ENCODE measurements around the gene LGALS16. TPM values are rescaled to one million over a fixed set of nuclear protein-coding genes. Genes with fewer than 3 reads are reported as not detected.
"Not testable (repeated sequence)": the region's sequence is repeated elsewhere in the genome, so short reads cannot be mapped to it uniquely, and the experiment has no call there.

Gene LGALS16
- total RNA-seq: not detected

DNA sequence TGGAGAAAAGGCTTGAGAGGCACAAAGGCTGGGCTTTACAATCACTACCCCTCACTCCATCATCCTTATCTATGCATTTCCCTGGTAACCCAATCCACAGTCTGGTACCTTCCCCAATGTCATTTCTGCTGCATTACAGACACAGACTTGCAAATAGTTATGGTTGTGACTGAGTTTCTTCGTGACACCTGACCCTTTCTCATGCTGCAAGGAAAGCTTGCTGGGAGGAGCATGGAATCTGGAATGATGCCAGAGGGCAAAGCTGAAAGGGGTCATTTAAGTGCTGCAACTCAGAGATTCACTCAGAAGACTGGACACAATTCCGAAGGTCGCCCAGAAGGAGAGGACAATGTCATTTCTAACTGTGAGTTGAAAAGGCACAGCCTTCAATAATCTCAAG lies at the start of gene LGALS16:
LGALS16 (plus strand) TSS at position 301 of the 400 bp plus-strand sequence; CDS start at position 350, 49 bp downstream.
- ChIA-PET POLR2A (no interaction called here), CTCF (no interaction called here)
- peak within 1 kb of the TSS; percentile 7 for H3K27ac Mint-ChIP-seq

DNA sequence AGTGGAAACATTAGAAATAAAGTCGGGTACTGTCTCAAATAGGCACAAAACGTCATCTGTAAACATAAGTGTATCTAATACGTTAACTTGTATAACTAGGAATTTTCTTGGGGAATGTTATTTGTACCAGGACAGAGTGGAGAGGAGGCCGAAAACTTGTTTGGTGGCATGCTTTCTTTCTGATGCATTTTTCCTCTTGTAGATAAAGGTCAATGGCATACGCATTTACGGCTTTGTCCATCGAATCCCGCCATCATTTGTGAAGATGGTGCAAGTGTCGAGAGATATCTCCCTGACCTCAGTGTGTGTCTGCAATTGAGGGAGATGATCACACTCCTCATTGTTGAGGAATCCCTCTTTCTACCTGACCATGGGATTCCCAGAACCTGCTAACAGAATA lies 48.7 kb upstream of the LGALS16 start:
- no peak overlapping the region for H3K4me3 Mint-ChIP-seq
- ChIA-PET POLR2A (no interaction called here), CTCF (no interaction called here)
- intact Hi-C loops (cut with DNase I, micrococcal nuclease): no loop called here
- ATAC-seq (no peak), DNase-seq (no peak)
- H3K4me1 Mint-ChIP-seq: no peaks in the 10 kb centered on the region
- H3K9me3 Mint-ChIP-seq (ENCODE audit: low read depth): no peaks in the 10 kb centered on the region
- H3K27ac Mint-ChIP-seq: no peak overlapping the region
- peaks cover 10% of the 10 kb centered on the region for H3K27me3 Mint-ChIP-seq
- H3K36me3 Mint-ChIP-seq (ENCODE audit: low read depth): no peaks in the 10 kb centered on the region

More for the DNA sequence above, at the start of gene LGALS16:
- Mint-ChIP-seq H3K36me3 (ENCODE audit: low read depth) (no peaks in the 10 kb centered on the region), H3K4me3 (no peak within 1 kb of the TSS), H3K4me1 (no peaks in the 10 kb centered on the region), H3K27me3 (peaks cover 42% of the 10 kb centered on the region), H3K9me3 (ENCODE audit: low read depth) (no peaks in the 10 kb centered on the region)
- intact Hi-C loops (cut with DNase I, micrococcal nuclease): no loop called here
- ATAC-seq (no peak), DNase-seq (no peak)

DNA sequence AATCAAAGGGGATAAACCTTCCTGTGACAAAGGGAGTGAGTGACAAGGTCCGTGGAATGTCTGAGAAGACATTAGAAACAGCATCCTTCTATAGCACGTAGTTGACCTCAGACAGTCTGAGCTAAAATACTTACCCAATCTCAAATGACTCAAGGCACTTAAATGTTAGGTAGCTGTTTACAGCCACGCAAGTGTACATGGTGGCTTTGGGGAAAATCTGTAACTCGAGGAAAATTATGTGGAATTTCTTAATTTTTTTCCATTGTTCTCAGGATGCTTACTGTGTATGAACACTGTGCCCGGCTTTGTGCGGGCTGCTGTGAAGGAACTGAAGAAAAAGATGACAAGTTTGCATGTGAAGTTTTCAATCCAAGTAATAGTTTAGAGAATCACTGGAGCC lies 48.2 kb upstream of the LGALS16 start:
- POLR2A ChIA-PET: no interaction called here
- intact Hi-C loops (cut with DNase I, micrococcal nuclease): no loop called here

GRCh38 chr19:39613597-39613996 lies 42.1 kb upstream of the LGALS16 start:
- Mint-ChIP-seq H3K4me1 (no peaks in the 10 kb centered on the region), H3K4me3 (no peak overlapping the region), H3K27me3 (peaks cover 11% of the 10 kb centered on the region), H3K9me3 (ENCODE audit: low read depth) (peaks cover 4% of the 10 kb centered on the region), H3K36me3 (ENCODE audit: low read depth) (no peaks in the 10 kb centered on the region), H3K27ac (no peak overlapping the region)
- intact Hi-C loops (cut with DNase I, micrococcal nuclease): no loop called here
- no peak for DNase-seq
- ChIA-PET POLR2A (no interaction called here), CTCF (no interaction called here)
- ATAC-seq: no peak

More for the DNA sequence above, 48.2 kb upstream of the LGALS16 start:
- H3K27me3 Mint-ChIP-seq: peaks cover 12% of the 10 kb centered on the region
- H3K4me1 Mint-ChIP-seq: no peaks in the 10 kb centered on the region
- no peak overlapping the region for H3K4me3 Mint-ChIP-seq
- no peaks in the 10 kb centered on the region for H3K9me3 Mint-ChIP-seq (ENCODE audit: low read depth)
- no peak overlapping the region for H3K27ac Mint-ChIP-seq
- H3K36me3 Mint-ChIP-seq (ENCODE audit: low read depth): no peaks in the 10 kb centered on the region
- ATAC-seq: no peak
- DNase-seq: no peak
- CTCF ChIA-PET: no interaction called here

DNA sequence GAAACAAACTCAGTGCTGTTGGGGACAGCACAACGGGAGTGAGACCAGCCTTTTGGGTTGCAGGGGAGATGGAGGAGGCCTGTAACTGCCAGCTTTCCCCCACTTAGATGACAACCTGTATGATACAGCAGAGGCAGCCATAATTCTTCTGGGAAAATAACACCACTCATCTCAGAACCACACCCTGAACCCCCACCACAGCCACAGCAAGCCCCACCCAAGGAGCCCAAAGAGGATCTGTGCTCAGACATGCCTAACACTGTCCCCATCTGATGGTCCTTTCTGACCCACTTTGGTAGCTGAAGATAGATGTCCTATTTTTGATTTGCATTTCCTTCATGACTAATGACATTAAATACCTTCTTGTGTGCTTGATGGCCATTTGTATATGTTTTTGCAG lies 38.0 kb upstream of the LGALS16 start:
- Mint-ChIP-seq H3K4me3 (no peak overlapping the region), H3K4me1 (no peaks in the 10 kb centered on the region), H3K36me3 (ENCODE audit: low read depth) (no peaks in the 10 kb centered on the region), H3K27me3 (peaks cover 42% of the 10 kb centered on the region), H3K9me3 (ENCODE audit: low read depth) (peaks cover 4% of the 10 kb centered on the region), H3K27ac (no peak overlapping the region)
- CTCF ChIA-PET: no interaction called here
- DNase-seq: no peak
- intact Hi-C loops (cut with DNase I, micrococcal nuclease): no loop called here
- ATAC-seq: no peak
- POLR2A ChIA-PET: no interaction called here

DNA sequence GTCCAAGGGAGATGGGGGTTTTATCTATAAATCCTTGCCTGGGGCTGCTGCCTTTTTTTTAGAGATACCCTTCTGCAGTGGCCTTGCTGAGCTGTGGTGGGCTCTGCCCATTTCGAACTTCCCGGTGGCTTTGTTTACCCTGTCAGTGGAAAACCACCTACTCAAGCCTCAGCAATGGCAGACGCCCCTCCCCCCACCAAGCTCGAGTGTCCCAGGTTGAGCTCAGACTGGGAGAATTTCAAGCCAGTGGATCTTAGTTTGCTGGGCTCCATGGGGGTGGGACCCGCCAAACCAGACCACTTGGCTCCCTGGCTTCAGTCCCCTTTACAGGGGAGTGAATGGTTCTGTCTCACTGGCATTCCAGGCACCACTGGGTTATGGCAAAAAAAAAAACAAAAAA lies 31.8 kb upstream of the LGALS16 start:
- POLR2A ChIA-PET: no interaction called here
- H3K4me3 Mint-ChIP-seq: no peak overlapping the region
- H3K36me3 Mint-ChIP-seq (ENCODE audit: low read depth): no peaks in the 10 kb centered on the region
- H3K27me3 Mint-ChIP-seq: peaks cover 52% of the 10 kb centered on the region
- no peak for ATAC-seq
- CTCF ChIA-PET: no interaction called here
- DNase-seq: no peak
- H3K9me3 Mint-ChIP-seq (ENCODE audit: low read depth): no peaks in the 10 kb centered on the region
- no peak overlapping the region for H3K27ac Mint-ChIP-seq
- H3K4me1 Mint-ChIP-seq: no peaks in the 10 kb centered on the region
- intact Hi-C loops (cut with DNase I, micrococcal nuclease): no loop called here

- ATAC-seq; DNase-seq; H3K4me3 Mint-ChIP-seq; H3K4me1 Mint-ChIP-seq; H3K27ac Mint-ChIP-seq; H3K36me3 Mint-ChIP-seq (ENCODE audit: low read depth); H3K9me3 Mint-ChIP-seq (ENCODE audit: low read depth); POLR2A ChIA-PET: not testable (repeated sequence)
- CTCF ChIA-PET: interaction anchor here (0.6 to 1.1 kb wide), 3 partner anchors 31 to 76 kb away, joined by 3 read pairs; no protein-coding TSS in a partner anchor
- peaks cover 24% of the 10 kb centered on the region for H3K27me3 Mint-ChIP-seq
- intact Hi-C loops (cut with DNase I, micrococcal nuclease): loop anchor here (1.0 to 5.0 kb wide), 2 partner anchors 75 to 76 kb away; no protein-coding TSS in a partner anchor
These were observed 28.1 kb upstream of the LGALS16 start for GRCh38 chr19:39627631-39628030.

DNA sequence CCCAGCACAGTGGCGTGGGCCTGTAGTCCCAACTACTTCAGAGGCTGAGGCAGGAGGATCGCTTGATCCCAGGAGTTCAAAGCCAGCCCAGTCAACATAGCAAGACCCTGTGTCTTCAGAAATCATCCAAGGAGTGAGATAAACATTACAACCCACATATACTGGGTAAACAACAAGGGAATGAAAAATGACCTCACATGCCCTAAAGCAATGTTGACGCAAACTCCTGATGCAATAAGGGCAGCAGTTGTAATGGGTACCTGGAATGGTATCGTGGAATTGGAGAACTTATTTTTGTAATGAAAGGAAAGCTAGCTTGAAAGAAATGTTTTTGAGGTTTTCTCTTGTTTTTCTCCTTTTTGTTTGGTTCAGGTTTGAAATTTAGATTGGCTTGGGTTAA lies 24.5 kb upstream of the LGALS16 start:
- peaks cover 25% of the 10 kb centered on the region for H3K27me3 Mint-ChIP-seq
- H3K36me3 Mint-ChIP-seq (ENCODE audit: low read depth): no peaks in the 10 kb centered on the region
- CTCF ChIA-PET: interaction anchor here (0.7 to 1.8 kb wide), 2 partner anchors 161 to 1390 kb away, joined by 3 read pairs; no protein-coding TSS in a partner anchor
- intact Hi-C loops (cut with DNase I, micrococcal nuclease): no loop called here
- no peak overlapping the region for H3K27ac Mint-ChIP-seq
- peaks cover under 1% of the 10 kb centered on the region for H3K4me1 Mint-ChIP-seq
- H3K4me3 Mint-ChIP-seq: no peak overlapping the region
- ATAC-seq: no peak
- no peaks in the 10 kb centered on the region for H3K9me3 Mint-ChIP-seq (ENCODE audit: low read depth)
- POLR2A ChIA-PET: no interaction called here
- no peak for DNase-seq

GRCh38 chr19:39631626-39632025 lies 24.1 kb upstream of the LGALS16 start:
- CTCF ChIA-PET: interaction anchor here (1.8 kb wide), 1 partner anchor 160 kb away, joined by 3 read pairs; no protein-coding TSS in a partner anchor
- peaks cover 4% of the 10 kb centered on the region for H3K4me1 Mint-ChIP-seq
- no peak for ATAC-seq

DNA sequence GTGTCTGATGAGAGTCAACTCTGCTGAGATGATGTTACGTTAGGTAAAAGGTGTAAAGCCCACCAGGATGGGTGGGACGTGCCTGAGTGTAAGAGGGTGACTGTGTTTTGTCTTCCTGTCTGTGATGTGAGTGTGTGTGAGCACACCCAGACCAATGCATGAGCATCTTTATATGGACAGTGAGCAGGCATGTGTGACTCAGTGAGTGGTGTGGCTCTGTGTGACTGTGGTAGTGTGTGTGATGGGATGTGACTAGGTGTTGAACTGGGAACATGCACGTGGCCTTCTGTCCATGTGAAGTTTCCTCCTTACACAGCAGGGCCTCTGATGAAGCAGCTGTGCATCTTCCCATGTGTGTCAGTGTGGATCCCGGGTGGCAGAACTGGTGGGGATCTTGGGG lies 17.8 kb upstream of the LGALS16 start:
- intact Hi-C loops (cut with DNase I, micrococcal nuclease): no loop called here
- DNase-seq (peak; percentile 8), ATAC-seq (peak; percentile 69)
- CTCF ChIA-PET: no interaction called here
- no peak overlapping the region for H3K4me3 Mint-ChIP-seq
- peaks cover 51% of the 10 kb centered on the region for H3K27me3 Mint-ChIP-seq
- POLR2A ChIA-PET: no interaction called here
- H3K27ac Mint-ChIP-seq: no peak overlapping the region
- H3K36me3 Mint-ChIP-seq (ENCODE audit: low read depth): no peaks in the 10 kb centered on the region
- no peaks in the 10 kb centered on the region for H3K9me3 Mint-ChIP-seq (ENCODE audit: low read depth)
- H3K4me1 Mint-ChIP-seq: peaks cover 4% of the 10 kb centered on the region

More at GRCh38 chr19:39631626-39632025, 24.1 kb upstream of the LGALS16 start:
- DNase-seq: no peak
- intact Hi-C loops (cut with DNase I, micrococcal nuclease): no loop called here
- Mint-ChIP-seq H3K27ac (no peak overlapping the region), H3K27me3 (peaks cover 21% of the 10 kb centered on the region), H3K9me3 (ENCODE audit: low read depth) (no peaks in the 10 kb centered on the region), H3K4me3 (no peak overlapping the region), H3K36me3 (ENCODE audit: low read depth) (no peaks in the 10 kb centered on the region)
- POLR2A ChIA-PET: no interaction called here

GRCh38 chr19:39641773-39642172 lies 13.9 kb upstream of the LGALS16 start:
- no peaks in the 10 kb centered on the region for H3K9me3 Mint-ChIP-seq (ENCODE audit: low read depth)

DNA sequence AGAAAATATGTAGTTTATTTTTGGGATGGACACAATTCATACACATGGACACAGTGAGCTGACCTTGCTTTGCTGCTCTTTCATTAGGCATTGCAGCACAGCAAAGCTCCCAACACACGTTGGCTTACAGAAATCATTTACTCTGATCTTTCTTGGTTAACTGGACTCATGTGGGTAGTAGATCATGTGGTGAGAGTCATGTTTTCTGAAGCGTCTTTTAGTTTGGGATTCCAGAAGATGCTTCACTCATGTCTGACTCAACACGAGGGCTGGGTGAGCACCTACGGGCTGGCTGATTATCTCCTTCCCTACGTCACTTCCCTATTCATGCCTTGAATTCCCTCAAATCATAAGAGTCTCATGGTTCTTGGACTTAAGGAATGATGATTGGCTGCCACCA lies 12.1 kb upstream of the LGALS16 start:
- ATAC-seq (no peak), DNase-seq (no peak)
- H3K27me3 Mint-ChIP-seq: peaks cover 49% of the 10 kb centered on the region
- H3K27ac Mint-ChIP-seq: no peak overlapping the region
- no peaks in the 10 kb centered on the region for H3K4me1 Mint-ChIP-seq
- POLR2A ChIA-PET: no interaction called here
- H3K36me3 Mint-ChIP-seq (ENCODE audit: low read depth): no peaks in the 10 kb centered on the region
- H3K4me3 Mint-ChIP-seq: no peak overlapping the region
- no peaks in the 10 kb centered on the region for H3K9me3 Mint-ChIP-seq (ENCODE audit: low read depth)
- CTCF ChIA-PET: no interaction called here
- intact Hi-C loops (cut with DNase I, micrococcal nuclease): no loop called here

More at GRCh38 chr19:39641773-39642172, 13.9 kb upstream of the LGALS16 start:
- Mint-ChIP-seq H3K4me3 (no peak overlapping the region), H3K36me3 (ENCODE audit: low read depth) (no peaks in the 10 kb centered on the region), H3K27ac (no peak overlapping the region), H3K4me1 (no peaks in the 10 kb centered on the region), H3K27me3 (peaks cover 52% of the 10 kb centered on the region)
- CTCF ChIA-PET: no interaction called here
- ATAC-seq (no peak), DNase-seq (no peak)
- intact Hi-C loops (cut with DNase I, micrococcal nuclease): no loop called here
- POLR2A ChIA-PET: no interaction called here

Data from activated CD4-positive, alpha-beta T cell treated with anti-CD3 and anti-CD28 coated beads for 36 hours (primary cell).